NCI-H748 treated with DMSO at 0.1 percent for 48 hours (cell line): ENCODE measurements around the gene TMEM151B.
"Not testable (repeated sequence)": the region's sequence is repeated elsewhere in the genome, so short reads cannot be mapped to it uniquely, and the experiment has no call there.

Experiments
- DNase-seq: peaks from one replicate; lab custom pipeline; 2025; lab: John Stamatoyannopoulos, UW

Gene TMEM151B

DNA sequence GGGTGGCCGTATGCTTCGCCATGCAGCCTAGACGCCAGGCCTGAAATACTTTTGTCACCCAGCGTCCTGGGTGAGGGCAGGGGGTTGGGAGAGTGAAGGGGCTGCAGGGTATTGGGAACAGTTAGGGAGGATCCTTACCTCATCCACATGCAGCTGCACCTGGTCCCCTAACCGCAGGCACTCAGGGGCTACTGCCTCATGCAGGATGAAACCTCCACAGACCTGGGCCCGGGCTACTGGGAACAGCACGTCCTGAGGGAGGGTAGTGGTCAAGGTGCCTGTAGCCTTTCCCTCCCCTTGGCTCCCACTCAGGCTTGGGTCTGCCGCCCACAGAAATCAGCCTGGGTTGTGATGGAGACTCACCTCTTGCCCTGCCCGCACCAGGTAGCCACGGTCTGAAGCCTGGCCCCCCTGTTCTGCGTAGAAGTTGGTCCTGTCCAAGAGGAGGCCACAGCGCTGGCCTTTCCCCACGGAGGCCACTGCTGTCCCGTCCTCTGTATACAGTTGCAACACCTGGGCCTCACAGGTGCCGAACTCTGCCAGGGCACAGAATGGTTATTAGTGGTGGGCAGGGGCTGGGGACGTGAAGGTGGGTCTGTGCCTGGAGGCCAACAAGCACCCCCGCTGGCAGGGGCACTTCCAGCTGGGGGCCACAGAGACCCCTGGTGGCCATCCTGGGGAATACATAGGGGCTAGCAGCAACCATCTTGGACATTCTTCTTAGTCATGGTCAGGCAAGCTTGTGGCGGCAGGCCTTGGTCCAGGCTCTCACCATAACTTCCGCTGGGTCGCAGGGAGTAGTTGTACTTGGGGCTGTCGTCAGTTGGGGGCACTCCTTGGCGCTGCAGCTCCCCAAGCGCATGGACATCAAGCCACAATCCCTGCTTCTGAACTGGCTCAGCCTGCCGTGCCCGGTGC is 34.3 kb downstream of the TMEM151B start:
- no peak for DNase-seq

DNA sequence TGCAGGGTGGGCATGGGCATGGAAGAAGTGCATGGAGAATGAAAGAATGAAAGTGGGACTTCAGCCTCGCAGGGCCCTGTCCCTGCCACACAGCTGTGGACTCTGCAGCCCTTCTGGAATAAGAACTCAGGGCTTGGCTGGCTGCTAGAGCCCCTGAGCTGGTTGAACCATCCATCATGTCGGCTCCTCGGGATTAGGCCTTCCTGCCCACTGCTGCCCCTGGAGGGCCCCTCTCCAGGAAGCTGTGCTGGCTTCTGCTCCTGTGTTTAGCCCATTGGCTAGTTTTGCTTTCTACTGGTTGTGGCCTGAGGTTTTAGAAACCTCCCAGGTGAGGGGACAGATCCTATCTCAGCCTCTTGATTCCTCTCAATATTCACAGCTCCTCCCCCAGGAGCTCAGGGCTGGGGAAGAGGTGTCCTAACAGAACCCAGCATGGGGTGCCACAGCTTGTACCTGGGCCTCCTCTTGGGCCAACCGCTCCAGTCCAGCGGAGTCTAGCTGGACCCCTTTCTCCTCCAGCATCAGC is 35.0 kb downstream of the TMEM151B start:
- no peak for DNase-seq

DNA sequence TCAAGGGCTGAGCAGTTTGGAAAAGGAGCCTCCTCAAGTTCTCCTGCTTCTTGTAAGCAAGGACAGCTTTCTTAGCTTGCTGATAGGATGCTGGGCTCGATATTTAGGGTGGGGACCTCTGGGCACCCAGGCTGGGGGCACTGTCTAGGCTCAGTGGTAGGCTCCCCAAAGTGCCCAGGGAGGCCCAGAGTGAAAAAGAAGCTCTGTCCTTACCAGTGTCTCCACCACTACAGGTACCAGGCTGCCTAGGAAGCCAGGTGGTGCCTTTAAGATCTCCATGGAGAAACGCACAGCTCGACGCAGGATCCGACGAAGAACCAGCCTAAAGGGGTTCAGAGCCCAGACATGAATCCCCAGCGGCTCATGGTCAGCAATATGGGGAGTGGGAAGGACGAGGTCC is 36.5 kb downstream of the TMEM151B start:
- DNase-seq: no peak

DNA sequence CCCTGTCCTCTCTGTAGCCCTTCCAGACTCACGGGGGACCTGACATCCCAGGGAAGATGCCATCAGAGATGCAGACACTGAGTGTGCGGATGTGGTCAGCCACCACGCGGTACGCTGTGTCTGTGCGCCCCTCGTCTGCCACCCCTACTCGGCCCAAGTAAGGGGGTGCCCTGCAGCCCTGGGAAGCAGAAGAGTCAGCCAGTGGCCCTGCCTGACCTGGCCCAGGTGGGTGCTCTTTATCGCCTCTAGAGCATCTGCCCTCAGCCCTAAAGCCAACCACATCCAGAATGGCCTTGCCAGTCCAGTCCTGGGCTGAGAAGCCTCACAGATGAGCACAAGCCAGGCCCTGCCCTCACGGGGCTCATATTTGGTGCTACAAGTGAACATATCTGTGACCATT is 37.0 kb downstream of the TMEM151B start:
- DNase-seq: no peak

DNA sequence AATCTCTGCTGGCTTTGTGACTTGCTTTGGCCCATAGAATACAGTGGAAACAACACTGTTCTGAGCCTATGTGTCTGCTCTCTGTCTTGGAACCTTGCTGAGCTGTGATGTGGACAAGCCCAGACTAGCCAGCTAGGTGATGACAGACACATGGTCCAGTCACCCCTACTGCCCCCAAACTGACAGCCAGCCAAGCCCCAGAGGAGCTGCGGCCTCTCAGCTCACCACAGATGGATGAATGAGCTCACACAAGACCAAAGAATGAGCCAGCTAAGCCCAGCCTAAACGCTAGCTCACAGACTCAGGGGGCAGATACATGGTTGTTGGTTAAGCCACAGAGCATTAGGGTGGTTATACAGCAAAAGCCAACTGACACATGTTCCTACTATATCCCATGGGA is 38.8 kb downstream of the TMEM151B start:
- DNase-seq: no peak

DNA sequence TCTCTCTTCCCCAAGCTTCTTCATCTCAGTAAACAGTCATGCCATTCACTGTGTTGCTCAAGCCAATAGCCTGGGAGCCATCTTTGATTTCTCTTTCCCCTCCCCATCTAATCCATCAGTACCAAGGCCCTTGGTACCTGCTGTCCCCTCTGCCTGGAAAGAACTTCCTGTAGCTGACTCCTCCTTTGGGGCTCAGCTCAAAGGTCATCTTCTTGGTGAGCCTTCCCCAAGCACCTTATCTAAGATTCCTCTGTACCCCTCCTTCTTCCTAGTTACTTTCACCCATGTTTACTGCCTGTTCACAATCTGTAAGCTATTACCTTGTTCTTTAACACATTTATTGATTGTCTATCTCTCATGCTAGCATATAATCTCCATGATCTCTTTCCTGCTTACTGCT is 39.4 kb downstream of the TMEM151B start:
- no peak for DNase-seq

DNA sequence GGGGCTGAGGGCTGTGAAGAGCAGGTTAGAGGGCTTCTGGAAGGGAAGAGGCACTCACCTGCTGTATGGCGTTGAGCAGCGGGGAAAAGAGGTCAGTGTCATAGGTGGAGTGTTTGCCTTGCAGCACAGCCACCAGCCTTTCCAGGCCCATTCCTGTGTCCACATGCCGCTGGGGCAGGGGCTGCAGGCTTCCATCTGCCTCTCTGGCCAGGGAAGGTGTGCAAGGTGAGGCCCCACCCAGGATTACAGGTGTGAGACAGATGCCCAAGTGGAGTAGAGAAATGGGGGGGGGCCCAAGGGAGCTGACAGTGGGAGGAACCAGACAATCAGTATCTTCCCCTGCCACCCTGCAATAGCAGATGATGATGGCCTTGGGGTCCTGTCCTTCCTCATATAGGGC is 40.0 kb downstream of the TMEM151B start:
- DNase-seq: no peak

DNA sequence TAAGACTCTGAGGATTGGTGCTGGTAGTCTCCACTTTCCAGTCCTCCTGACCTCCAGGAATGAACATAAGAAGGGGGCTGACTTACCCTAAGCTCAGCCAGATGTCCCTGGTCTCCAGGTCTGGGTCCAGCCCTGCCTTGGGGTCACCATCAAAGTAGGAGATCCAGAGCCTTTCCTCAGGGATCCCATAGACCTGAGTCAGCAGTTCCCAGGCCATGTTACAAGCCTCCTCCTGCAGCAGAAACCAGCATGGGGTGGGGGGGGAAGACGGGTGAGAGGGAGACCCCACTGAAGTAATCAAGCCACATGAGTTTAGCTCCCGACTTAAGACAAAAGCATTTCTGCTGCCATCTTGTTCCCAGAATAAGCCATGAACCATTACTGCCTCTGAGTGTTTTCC is 41.1 kb downstream of the TMEM151B start:
- no peak for DNase-seq

DNA sequence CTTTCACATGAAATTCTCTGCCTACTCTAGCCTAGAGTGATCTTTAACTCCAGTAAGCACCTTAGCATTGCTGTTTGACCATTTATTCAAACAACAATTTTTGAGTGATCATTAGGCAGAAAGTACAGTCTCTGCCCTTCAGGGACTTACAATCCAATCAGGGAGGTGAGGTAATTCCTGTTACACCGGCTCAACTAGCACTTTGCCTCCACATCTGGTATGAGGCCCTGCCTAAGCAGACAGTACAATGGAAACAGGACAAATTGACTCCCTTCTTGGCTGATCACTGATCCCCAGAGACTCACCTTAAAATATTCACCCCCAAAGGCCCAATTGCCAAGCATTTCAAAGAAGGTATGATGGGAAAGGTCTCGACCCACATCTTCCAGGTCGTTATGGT is 41.5 kb downstream of the TMEM151B start:
- no peak for DNase-seq

DNA sequence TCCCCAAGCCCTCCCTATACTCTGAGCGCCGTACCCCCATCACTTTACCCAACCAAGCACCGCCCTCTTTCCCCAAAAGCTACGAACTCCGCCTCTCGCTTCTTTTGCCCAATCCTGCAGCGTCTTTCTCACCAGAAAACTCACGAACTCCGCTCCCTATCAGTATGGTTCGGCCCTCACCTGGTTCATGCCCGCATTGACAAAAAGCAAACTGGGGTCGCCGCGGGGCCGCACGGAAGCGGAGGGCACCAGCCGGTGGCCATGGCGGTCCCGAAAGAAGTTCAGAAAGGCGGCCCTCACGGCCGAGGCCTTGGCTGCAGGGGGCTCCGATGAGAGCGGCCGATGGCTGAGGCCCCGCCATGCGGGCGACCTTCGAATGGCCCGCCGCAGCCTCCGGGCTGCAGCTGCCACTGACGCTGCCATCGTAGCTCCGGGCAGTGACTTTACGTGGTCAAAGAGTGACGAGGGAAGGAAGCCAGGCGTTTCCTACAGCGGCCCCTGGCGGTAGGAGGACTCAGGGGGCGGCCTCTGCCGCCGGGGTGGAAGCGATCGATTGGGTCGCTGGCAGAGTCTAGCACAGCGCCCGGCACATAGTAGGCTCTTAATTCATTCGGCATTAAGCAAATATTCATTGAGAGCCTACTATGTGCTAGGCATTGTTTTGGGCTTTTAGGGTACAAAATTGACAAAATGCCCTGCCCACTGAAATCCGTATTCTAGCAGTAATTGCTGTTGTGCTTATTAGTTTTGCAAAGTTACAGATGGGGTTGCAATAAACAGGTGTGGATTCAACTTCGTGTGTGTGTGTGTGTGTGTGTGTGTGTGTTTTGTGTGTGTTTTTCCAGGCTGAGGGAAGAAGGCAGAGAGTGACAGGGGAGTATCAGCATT is 42.9 kb downstream of the TMEM151B start, which contains the start of gene AARS2:
Gene AARS2, minus strand, starts transcription at position 447 of the 888 bp plus-strand sequence. Its CDS starts 24 bp downstream, at position 423.
- peak; percentile 81 for DNase-seq

DNA sequence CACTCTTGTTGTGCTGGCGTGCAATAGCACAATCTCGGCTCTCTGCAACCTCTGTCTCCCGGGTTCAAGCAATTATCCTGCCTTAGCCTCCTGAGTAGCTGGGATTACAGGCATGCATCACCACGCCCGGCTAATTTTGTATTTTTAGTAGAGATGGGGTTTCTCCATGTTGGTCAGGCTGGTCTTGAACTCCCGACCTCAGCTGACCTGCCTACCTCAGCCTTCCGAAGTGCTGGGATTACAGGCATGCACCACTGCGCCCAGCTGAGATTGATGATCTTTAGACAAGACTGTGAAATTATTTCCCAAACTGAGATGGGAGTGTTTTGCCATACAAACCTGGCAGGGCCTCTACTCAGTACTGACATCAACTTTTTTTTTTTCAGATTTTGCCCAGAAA is 44.4 kb downstream of the TMEM151B start:
- DNase-seq: not testable (repeated sequence)

DNA sequence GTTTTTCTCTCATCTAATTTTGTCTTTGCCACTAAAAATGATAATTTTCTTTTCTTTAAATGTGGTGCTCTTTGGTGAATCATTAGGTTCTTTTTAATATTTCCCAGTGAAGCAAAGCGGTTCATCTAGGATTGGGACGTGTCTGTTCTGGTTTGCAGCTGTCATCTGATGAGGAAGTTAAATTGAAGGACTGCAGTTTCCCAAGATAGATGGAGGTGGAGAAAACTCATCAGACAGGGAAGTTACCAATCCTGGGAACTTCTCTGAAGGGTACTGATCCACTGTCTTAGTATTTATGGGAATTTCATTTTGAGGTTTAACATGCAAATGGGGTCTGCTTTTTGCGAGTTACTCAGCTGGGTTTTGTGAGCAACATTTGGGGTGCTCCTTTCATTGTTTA is 45.3 kb downstream of the TMEM151B start:
- no peak for DNase-seq

DNA sequence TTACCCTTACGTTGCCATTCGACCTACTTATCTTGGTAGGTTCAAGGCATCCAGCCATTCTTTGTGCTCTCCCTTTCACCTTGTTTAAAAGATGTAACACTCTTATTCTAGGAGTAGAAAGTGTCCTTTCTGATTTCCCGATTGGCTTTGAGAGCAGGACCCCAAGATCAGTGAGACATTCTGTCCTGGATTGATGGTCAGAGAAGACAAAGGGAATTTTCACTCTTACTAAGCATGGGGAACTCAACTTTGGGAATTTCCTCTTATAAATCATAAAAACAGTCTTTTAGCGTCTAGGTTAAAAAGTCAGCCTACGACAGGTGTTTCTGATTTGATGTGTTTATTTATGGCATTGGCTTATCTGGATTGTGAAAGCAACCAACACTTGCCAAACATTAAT is 45.7 kb downstream of the TMEM151B start:
- no peak for DNase-seq

DNA sequence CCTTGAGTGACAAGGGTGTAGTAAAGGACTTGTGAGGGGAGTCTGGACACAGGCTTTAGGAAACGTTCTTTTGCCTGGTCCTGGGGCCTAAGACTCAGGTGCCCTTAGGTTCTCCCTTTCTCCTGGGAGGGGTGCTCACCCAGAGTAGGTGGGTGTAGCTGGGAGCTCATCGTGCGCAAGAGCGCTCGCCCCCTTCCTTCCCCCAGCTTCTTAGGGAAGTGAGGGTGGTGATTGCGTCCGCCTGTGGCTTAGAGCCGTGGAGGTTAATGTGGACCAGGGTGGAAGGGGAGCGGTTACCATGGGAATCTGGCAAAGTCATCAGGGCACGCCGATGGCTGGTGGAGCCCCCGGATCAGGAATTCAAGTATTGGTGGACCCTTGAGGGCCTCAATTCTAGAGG is 46.2 kb downstream of the TMEM151B start:
- no peak for DNase-seq

DNA sequence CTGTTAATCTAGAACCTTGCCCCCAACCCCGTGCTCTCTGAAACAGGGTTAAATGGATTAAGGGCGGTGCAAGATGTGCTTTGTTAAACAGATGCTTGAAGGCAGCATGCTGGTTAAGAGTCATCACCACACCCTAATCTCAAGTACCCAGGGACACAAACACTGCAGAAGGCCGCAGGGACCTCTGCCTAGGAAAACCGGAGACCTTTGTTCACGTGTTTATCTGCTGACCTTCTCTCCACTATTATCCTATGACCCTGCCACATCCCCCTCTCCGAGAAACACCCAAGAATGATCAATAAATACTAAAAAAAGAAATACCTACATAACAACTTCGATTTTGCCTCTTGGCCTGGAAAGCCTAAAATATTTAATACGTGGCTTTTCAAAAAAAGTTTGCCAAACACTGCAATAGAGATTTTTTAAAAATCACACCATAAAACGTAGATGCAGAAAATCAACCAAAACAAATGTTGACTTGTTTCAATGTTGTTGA is 46.9 kb downstream of the TMEM151B start:
- not testable (repeated sequence) for DNase-seq

DNA sequence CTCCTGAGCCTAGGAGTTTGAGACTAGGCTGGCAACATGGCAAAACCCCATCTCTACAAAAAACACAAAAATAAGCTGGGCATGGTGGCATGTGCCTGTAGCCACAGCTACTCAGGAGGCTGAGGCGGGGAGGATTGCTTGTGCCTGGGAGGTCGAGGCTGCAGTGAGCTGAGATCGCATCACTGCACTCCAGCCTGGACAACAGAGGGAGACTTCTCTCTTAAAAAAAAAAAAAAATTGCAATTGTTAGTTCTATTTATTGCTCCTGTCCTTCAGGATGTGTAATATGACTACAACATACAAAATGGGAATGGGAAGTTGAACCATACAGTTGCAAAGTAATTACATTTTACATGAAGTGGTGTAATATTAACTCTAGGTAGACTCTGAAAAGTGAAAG is 51.0 kb downstream of the TMEM151B start:
- DNase-seq: no peak

DNA sequence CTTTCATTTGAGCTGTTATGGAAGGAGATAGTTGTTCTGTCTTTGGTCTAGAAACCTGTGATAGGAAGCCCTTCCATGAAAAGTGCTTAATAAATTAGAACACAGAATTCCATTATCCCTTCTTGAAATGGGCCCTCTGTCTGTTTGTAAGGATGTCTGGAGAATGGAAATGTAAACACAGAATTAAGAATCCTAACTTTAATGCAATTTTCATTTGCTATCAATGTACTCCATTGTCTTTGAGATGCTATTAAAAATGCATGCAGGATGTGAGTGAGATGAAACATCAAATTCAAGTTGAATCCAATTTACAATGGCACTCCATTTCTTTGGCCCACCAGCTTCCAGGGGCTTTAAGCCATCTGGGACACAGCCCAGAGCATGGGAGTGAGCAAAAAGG is 56.8 kb downstream of the TMEM151B start:
- DNase-seq: no peak

DNA sequence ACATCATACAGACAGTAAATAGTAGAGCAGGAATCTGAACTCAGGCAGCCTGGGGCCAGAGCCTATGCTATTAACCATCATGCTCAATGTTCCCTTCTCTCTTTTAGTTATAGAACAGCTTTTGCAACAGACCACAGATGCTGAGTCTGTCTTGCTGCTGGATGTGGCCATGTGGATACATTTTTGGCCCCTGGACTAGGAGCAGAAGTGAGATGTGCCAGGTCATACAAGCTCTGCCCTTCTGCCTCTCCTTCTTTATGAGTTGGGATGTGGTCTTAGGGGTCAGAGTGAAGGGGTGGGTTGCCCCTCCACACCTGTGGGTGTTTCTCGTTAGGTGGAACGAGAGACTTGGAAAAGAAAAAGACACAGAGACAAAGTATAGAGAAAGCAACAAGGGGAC is 57.5 kb downstream of the TMEM151B start:
- DNase-seq: no peak

DNA sequence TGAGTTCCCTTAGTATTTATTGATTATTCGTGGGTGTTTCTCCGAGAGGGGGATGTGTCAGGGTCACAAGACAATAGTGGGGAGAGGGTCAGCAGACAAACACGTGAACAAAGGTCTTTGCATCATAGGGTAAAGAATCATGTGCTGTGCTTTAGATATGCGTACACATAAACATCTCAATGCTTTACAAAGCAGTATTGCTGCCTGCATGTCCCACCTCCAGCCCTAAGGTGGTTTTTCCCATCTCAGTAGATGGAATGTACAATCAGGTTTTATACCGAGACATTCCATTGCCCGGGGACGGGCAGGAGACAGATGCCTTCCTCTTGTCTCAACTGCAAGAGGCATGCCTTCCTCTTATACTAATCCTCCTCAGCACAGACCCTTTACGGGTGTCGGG is 58.0 kb downstream of the TMEM151B start:
- DNase-seq: not testable (repeated sequence)

DNA sequence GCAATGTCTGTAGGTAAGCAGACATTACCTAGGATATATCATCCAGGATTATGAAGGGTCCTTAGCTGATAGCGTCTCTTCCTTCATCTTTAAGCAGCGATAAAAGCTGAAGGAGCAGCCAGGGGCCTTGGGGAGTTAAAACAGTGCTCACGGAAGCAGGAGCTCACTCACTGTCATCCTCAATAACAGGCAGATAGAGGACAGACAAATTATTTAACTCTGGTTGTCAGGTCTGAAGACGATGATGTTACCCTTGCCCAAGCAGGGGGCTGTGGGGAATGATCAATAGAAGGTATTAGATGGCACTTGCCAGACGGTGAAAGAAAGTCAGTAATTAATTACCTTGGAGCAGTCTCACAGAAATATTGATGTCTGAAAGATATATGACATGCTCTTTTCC is 59.6 kb downstream of the TMEM151B start:
- DNase-seq: no peak

DNA sequence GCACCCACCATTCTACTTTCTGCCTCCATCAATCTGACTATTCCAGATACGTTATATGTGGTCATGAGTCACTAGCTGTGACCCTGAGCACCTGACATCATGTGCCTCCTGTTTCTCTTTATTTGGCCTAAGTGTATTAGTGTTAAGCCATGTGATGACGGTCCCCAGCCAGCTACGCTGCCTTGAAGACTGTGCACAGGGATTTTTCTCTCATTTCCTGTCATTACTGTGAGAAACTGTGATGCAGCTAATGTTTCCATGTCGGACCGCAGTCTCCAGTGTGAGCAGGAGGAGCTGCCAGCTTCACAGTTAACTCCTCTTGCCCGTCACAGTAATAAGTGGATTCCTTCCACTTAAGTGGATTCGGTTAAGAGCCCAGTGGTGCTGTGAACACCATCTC is 62.3 kb downstream of the TMEM151B start:
- no peak for DNase-seq

DNA sequence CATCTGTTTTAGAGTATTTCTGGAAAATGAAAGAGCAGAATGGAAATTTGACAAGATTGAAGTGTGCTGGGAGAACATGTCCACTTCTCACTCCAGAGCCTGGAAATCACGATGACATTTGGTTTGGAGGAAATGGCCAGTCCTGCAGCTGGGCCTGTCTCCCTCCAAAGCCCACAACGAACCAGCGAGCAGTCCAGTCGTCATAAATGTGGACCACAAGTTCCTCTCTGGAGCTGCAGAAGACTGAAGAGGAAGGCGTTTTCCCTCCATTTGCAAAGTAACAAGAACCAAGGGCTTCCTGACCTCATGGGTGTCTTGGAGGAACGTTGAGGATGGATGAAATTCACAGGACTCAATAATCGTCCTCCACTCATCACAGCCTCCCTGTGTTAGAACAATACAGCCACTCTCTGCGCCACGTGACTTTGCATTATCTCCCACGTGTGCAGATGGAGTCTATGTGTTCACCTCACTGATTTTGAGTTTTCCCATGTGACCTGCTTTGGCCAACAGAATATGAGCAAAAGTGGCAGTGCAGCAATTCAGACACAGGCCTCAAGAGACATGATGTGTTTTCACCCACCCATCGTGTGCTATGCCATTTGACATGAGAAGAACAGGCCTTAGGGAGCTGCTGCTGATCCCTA is 63.1 kb downstream of the TMEM151B start:
- DNase-seq: no peak
